ENCODE results near the gene ARHGAP32. TPM values are rescaled to one million over a fixed set of nuclear protein-coding genes. Genes with fewer than 3 reads are reported as not detected.

The ARHGAP32 gene
- total RNA-seq, 1 donor from 2014 or later: 15.2 TPM

DNA sequence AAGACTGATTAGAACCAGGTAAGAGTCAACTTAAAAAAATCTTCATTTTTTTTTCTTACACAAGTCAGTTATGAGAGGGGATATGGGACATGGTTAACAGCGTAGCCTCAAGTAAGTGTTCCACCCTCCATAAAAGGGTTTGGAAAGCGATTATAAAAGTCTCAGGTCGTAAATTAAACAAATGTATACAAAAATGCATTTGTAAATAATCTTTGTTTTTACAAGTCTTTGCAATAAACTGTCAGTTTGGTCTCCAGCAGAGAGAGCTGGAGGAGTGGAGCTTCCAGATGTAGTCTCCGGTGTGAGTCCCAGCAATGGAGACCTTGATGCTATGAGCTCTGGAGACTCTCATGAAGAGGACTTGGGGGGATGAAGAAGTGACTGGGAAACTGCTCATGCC, 149.6 kb downstream of the ARHGAP32 start:
- Mint-ChIP-seq H3K27me3 (ENCODE audit: unreplicated experiment) (no peaks in the 10 kb centered on the region), H3K9me3 (ENCODE audit: unreplicated experiment) (no peaks in the 10 kb centered on the region), H3K27ac (ENCODE audit: unreplicated experiment) (no peak overlapping the region), H3K4me3 (ENCODE audit: unreplicated experiment) (no peak overlapping the region), H3K36me3 (ENCODE audit: unreplicated experiment) (peaks cover 10% of the 10 kb centered on the region), H3K4me1 (ENCODE audit: unreplicated experiment) (peaks cover 3% of the 10 kb centered on the region)
- DNase-seq (ENCODE audit: extremely low spot score, unreplicated experiment): no peak
- TF ChIP-seq, protein P1, sequence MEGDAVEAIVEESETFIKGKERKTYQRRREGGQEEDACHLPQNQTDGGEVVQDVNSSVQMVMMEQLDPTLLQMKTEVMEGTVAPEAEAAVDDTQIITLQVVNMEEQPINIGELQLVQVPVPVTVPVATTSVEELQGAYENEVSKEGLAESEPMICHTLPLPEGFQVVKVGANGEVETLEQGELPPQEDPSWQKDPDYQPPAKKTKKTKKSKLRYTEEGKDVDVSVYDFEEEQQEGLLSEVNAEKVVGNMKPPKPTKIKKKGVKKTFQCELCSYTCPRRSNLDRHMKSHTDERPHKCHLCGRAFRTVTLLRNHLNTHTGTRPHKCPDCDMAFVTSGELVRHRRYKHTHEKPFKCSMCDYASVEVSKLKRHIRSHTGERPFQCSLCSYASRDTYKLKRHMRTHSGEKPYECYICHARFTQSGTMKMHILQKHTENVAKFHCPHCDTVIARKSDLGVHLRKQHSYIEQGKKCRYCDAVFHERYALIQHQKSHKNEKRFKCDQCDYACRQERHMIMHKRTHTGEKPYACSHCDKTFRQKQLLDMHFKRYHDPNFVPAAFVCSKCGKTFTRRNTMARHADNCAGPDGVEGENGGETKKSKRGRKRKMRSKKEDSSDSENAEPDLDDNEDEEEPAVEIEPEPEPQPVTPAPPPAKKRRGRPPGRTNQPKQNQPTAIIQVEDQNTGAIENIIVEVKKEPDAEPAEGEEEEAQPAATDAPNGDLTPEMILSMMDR (IDR thresholded peaks at IDR 0.05): no peak

- Mint-ChIP-seq H3K36me3 (ENCODE audit: unreplicated experiment) (peaks cover 10% of the 10 kb centered on the region), H3K4me3 (ENCODE audit: unreplicated experiment) (no peak overlapping the region), H3K27me3 (ENCODE audit: unreplicated experiment) (no peaks in the 10 kb centered on the region), H3K27ac (ENCODE audit: unreplicated experiment) (no peak overlapping the region), H3K4me1 (ENCODE audit: unreplicated experiment) (peaks cover 3% of the 10 kb centered on the region), H3K9me3 (ENCODE audit: unreplicated experiment) (no peaks in the 10 kb centered on the region)
- DNase-seq (ENCODE audit: extremely low spot score, unreplicated experiment): no peak
- TF ChIP-seq, protein P1 (IDR thresholded peaks at IDR 0.05): no peak
Measured at GRCh38 chr11:129041611-129042018, 150.5 kb downstream of the ARHGAP32 start.

DNA sequence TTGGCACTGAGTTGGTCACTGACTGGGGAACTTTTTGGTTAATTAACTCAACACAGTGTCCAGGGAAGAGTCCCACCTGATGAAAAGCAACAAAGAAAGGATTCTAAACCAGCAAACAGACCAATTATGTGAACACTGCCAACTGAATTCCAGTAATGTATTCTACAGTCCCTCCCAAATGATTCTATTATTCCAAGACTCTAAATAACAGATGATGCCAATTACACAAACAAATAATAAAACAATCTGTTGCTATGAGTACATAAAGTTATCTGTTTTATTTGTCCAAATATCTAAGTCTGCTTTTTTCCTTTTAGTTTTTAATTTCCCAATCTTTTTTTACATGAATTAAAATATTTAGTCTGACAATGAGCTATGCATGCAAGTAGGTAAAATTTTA, 151.2 kb downstream of the ARHGAP32 start:
- TF ChIP-seq, protein P1 (IDR thresholded peaks at IDR 0.05): no peak
- DNase-seq (ENCODE audit: extremely low spot score, unreplicated experiment): no peak
- H3K36me3 Mint-ChIP-seq (ENCODE audit: unreplicated experiment): peaks cover 10% of the 10 kb centered on the region
- no peak overlapping the region for H3K4me3 Mint-ChIP-seq (ENCODE audit: unreplicated experiment)
- no peaks in the 10 kb centered on the region for H3K27me3 Mint-ChIP-seq (ENCODE audit: unreplicated experiment)
- H3K27ac Mint-ChIP-seq (ENCODE audit: unreplicated experiment): no peak overlapping the region
- peaks cover 3% of the 10 kb centered on the region for H3K4me1 Mint-ChIP-seq (ENCODE audit: unreplicated experiment)
- H3K9me3 Mint-ChIP-seq (ENCODE audit: unreplicated experiment): no peaks in the 10 kb centered on the region

DNA sequence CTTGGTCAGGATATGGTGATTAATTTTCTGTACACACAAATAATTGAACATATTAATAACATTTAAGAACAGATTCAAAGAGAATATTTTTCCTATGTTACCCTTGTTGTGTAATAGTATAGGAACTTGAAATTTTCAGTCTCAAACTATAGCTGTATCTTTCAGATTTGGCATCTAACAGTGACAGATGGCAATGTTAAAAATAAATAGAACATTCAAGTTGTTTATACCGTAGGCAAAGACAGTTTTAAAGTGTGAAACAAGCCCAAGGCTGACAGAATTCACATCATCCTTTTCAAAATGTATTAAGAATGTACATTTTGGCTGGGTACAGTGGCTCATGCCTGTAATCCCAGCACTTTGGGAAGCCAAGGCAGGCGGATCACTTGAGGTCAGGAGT, 156.9 kb downstream of the ARHGAP32 start:
- H3K4me1 Mint-ChIP-seq (ENCODE audit: unreplicated experiment): no peaks in the 10 kb centered on the region
- H3K9me3 Mint-ChIP-seq (ENCODE audit: unreplicated experiment): no peaks in the 10 kb centered on the region
- TF ChIP-seq, protein P1 (IDR thresholded peaks at IDR 0.05): no peak
- no peak for DNase-seq (ENCODE audit: extremely low spot score, unreplicated experiment)
- no peaks in the 10 kb centered on the region for H3K27me3 Mint-ChIP-seq (ENCODE audit: unreplicated experiment)
- peaks cover 15% of the 10 kb centered on the region for H3K36me3 Mint-ChIP-seq (ENCODE audit: unreplicated experiment)
- H3K4me3 Mint-ChIP-seq (ENCODE audit: unreplicated experiment): no peak overlapping the region
- H3K27ac Mint-ChIP-seq (ENCODE audit: unreplicated experiment): no peak overlapping the region

DNA sequence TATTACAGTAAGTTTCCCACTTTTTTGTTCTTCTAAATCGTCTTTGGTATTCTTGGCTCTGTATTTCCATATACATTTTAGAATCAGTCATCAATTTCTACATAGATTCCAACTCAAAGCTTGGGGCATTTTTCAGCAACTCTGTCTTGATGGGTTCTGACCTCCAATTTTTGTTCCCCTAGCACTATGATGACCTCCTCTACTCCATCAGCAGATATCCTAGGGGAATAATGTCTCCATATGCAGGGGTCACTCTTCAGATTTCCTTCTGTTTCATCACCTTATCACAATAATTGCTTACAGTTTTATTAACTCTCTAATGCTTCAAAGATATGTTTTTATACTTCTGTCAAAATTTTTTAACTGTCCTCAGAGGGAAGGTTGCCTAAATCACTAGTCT, 158.1 kb downstream of the ARHGAP32 start:
- no peak for DNase-seq (ENCODE audit: extremely low spot score, unreplicated experiment)
- Mint-ChIP-seq H3K36me3 (ENCODE audit: unreplicated experiment) (peaks cover 15% of the 10 kb centered on the region), H3K4me3 (ENCODE audit: unreplicated experiment) (no peak overlapping the region), H3K4me1 (ENCODE audit: unreplicated experiment) (no peaks in the 10 kb centered on the region), H3K27me3 (ENCODE audit: unreplicated experiment) (no peaks in the 10 kb centered on the region), H3K27ac (ENCODE audit: unreplicated experiment) (no peak overlapping the region), H3K9me3 (ENCODE audit: unreplicated experiment) (no peaks in the 10 kb centered on the region)
- TF ChIP-seq, protein P1 (IDR thresholded peaks at IDR 0.05): no peak

Data from osteocyte (in vitro differentiated cells).